Neural cell (in vitro differentiated cells): ENCODE measurements around the gene ADAR. TPM values are rescaled to one million over a fixed set of nuclear protein-coding genes. Genes with fewer than 3 reads are reported as not detected.
"Not testable (repeated sequence)": the region's sequence is repeated elsewhere in the genome, so short reads cannot be mapped to it uniquely, and the experiment has no call there.

ENCODE experiments used
- H2AFZ ChIP-seq: fragments of 200-600, 300-800 bp; sonication (generic), shearing (Covaris generic); 2 replicates; pipeline ENCODE4 v1.6.0; 2014; ENCODE audit warnings: low read depth, mild to moderate bottlenecking, antibody characterized with exemption, low read length, moderate library complexity
- H3F3A ChIP-seq: fragments of 200-600 bp; shearing (Covaris generic); 2 replicates; pipeline ENCODE4 v1.6.1; 2016; ENCODE audit warnings: mild to moderate bottlenecking, moderate library complexity, mixed read lengths, antibody characterized with exemption, low read length; ENCODE audit not compliant: insufficient read depth, poor library complexity, severe bottlenecking
- H3K27ac ChIP-seq: fragments of 200-600, 300-800 bp; sonication (generic), shearing (Covaris generic); 2 replicates; pipeline ENCODE4 v1.5.1; 2014; ENCODE audit warnings: mild to moderate bottlenecking, low read length, moderate library complexity
- H3K27me3 ChIP-seq: fragments of 300-800, 200-600 bp; sonication (generic), shearing (Covaris generic); 2 replicates; pipeline ENCODE4 v1.6.0; 2014; ENCODE audit warnings: mild to moderate bottlenecking, low read depth, low read length, moderate library complexity; ENCODE audit not compliant: insufficient read depth
- H3K36me3 ChIP-seq: fragments of 300-800, 200-600 bp; sonication (generic), shearing (Covaris generic); 2 replicates; pipeline ENCODE4 v1.5.1; 2014; ENCODE audit warnings: mild to moderate bottlenecking, antibody characterized with exemption, low read length, moderate library complexity; ENCODE audit not compliant: insufficient read depth
- H3K4me2 ChIP-seq: fragments of 300-800, 200-600 bp; sonication (generic), shearing (Covaris generic); 2 replicates; pipeline ENCODE4 v1.6.0; 2014; ENCODE audit warnings: mild to moderate bottlenecking, low read length
- H3K4me3 ChIP-seq: fragments of 300-800, 200-600 bp; sonication (generic), shearing (Covaris generic); 2 replicates; pipeline ENCODE4 v1.5.1; 2014; ENCODE audit warnings: mild to moderate bottlenecking, low read length, moderate library complexity
- H3K79me2 ChIP-seq: fragments of 200-600 bp; shearing (Covaris generic); replicated peaks from 2 replicates; pipeline ENCODE4 v1.6.0; 2014; ENCODE audit warnings: mild to moderate bottlenecking, low read length, moderate library complexity; ENCODE audit not compliant: insufficient read depth
- H3K9ac ChIP-seq: fragments of 300-800, 200-600 bp; sonication (generic), shearing (Covaris generic); 2 replicates; pipeline ENCODE4 v1.6.1; 2016; ENCODE audit warnings: mild to moderate bottlenecking, low read length, mixed read lengths
- H3K9me2 ChIP-seq: fragments of 200-600 bp; shearing (Covaris generic); 2 replicates; pipeline ENCODE4 v1.6.1; 2016; ENCODE audit warnings: mild to moderate bottlenecking, low read length, mixed read lengths; ENCODE audit not compliant: insufficient read depth
- H3K9me3 ChIP-seq: fragments of 200-600, 300-800 bp; sonication (generic), shearing (Covaris generic); 2 replicates; pipeline ENCODE4 v1.6.1; 2016; ENCODE audit warnings: mild to moderate bottlenecking, mixed run types, low read length, moderate library complexity, mixed read lengths
- H4K20me1 ChIP-seq: fragments of 200-600 bp; shearing (Covaris generic); 2 replicates; pipeline ENCODE4 v1.6.1; 2016; ENCODE audit warnings: mild to moderate bottlenecking, mixed run types; ENCODE audit not compliant: insufficient read depth
- EP300 ChIP-seq: fragments of 450-650 bp; conservative IDR thresholded peaks from 2 replicates; pipeline ENCODE4 v1.6.1; 2014; ENCODE audit warnings: antibody characterized with exemption, mild to moderate bottlenecking, moderate library complexity; ENCODE audit not compliant: poor library complexity, severe bottlenecking
- EZH2 ChIP-seq: fragments of 200-600, 300-800 bp; shearing (Covaris generic), sonication (generic); IDR thresholded peaks from 2 replicates; pipeline ENCODE4 v1.6.1; 2014; ENCODE audit warnings: antibody characterized with exemption, low read length, borderline replicate concordance, mild to moderate bottlenecking; ENCODE audit not compliant: insufficient read depth, poor library complexity, severe bottlenecking
- MXI1 ChIP-seq: fragments of 450-650 bp; conservative IDR thresholded peaks from 2 replicates; pipeline ENCODE4 v1.6.1; 2014; ENCODE audit warnings: antibody characterized with exemption, mild to moderate bottlenecking; ENCODE audit not compliant: poor library complexity, severe bottlenecking
- POLR2AphosphoS5 ChIP-seq: IDR thresholded peaks from 2 replicates; pipeline ENCODE4 v1.6.1; 2012
- RAD21 ChIP-seq: fragments of 450-650 bp; conservative IDR thresholded peaks from 2 replicates; pipeline ENCODE4 v1.6.1; 2014; ENCODE audit warnings: antibody characterized with exemption, mild to moderate bottlenecking, moderate library complexity
- SMC3 ChIP-seq: fragments of 450-650 bp; conservative IDR thresholded peaks from 2 replicates; pipeline ENCODE4 v1.6.1; 2014; ENCODE audit warnings: antibody characterized with exemption, mild to moderate bottlenecking, moderate library complexity; ENCODE audit not compliant: poor library complexity
- TAF1 ChIP-seq: IDR thresholded peaks from 2 replicates; pipeline ENCODE4 v1.6.1; 2012; ENCODE audit warnings: low read depth
- polyA plus RNA-seq: library from polyadenylated mRNA; depleted of rRNA; stranded (reverse); fragments of >200 nt; gene quantifications from 2 replicates; pipeline ENCODE4 v1.2.3, GENCODE V29; 2014
- TF ChIP-seq, protein P1 (sequence below): IDR thresholded peaks from 2 replicates; pipeline ENCODE4 v1.6.1; 2012; ENCODE audit warnings: borderline replicate concordance
- TF ChIP-seq, protein P2 (sequence below): fragments of 450-650 bp; IDR thresholded peaks from 2 replicates; pipeline ENCODE4 v1.5.1; 2014; ENCODE audit warnings: antibody characterized with exemption, mild to moderate bottlenecking, moderate library complexity; ENCODE audit not compliant: poor library complexity, severe bottlenecking

Gene ADAR
- polyA plus RNA-seq, 1 donor from 2014 or later: 51.4 TPM

DNA sequence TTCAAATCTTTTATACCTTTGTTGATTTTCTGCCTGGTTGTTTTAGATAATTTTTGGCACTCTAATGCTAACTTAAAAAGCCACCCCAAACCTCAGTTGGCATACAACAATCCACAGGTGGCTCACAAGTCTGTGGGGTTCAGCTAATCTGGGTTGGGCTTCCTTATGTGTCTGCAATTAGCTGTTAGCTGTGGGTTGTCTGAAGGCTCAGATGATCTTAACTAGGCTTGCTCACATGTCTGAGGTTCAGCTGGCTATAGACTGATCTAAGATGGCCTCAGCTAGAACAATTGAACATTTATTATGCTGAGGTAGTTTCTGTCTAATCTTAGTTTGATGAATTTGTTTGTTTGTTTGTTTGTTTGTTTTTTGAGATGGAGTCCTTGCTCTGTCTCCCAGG, 44.9 kb upstream of the ADAR start:
- Histone ChIP-seq H3K9me2 (no peaks in the 10 kb centered on the region), H2AFZ (no peak overlapping the region), H3K9ac (no peak overlapping the region), H3K9me3 (no peaks in the 10 kb centered on the region), H3K36me3 (no peaks in the 10 kb centered on the region), H4K20me1 (no peaks in the 10 kb centered on the region), H3K27me3 (no peaks in the 10 kb centered on the region), H3F3A (no peaks in the 10 kb centered on the region), H3K79me2 (no peaks in the 10 kb centered on the region), H3K4me2 (no peak overlapping the region), H3K4me3 (no peak overlapping the region), H3K27ac (no peak overlapping the region)
- TF ChIP-seq EZH2: no peak
- TF ChIP-seq, protein P1, sequence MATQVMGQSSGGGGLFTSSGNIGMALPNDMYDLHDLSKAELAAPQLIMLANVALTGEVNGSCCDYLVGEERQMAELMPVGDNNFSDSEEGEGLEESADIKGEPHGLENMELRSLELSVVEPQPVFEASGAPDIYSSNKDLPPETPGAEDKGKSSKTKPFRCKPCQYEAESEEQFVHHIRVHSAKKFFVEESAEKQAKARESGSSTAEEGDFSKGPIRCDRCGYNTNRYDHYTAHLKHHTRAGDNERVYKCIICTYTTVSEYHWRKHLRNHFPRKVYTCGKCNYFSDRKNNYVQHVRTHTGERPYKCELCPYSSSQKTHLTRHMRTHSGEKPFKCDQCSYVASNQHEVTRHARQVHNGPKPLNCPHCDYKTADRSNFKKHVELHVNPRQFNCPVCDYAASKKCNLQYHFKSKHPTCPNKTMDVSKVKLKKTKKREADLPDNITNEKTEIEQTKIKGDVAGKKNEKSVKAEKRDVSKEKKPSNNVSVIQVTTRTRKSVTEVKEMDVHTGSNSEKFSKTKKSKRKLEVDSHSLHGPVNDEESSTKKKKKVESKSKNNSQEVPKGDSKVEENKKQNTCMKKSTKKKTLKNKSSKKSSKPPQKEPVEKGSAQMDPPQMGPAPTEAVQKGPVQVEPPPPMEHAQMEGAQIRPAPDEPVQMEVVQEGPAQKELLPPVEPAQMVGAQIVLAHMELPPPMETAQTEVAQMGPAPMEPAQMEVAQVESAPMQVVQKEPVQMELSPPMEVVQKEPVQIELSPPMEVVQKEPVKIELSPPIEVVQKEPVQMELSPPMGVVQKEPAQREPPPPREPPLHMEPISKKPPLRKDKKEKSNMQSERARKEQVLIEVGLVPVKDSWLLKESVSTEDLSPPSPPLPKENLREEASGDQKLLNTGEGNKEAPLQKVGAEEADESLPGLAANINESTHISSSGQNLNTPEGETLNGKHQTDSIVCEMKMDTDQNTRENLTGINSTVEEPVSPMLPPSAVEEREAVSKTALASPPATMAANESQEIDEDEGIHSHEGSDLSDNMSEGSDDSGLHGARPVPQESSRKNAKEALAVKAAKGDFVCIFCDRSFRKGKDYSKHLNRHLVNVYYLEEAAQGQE: no peak

DNA sequence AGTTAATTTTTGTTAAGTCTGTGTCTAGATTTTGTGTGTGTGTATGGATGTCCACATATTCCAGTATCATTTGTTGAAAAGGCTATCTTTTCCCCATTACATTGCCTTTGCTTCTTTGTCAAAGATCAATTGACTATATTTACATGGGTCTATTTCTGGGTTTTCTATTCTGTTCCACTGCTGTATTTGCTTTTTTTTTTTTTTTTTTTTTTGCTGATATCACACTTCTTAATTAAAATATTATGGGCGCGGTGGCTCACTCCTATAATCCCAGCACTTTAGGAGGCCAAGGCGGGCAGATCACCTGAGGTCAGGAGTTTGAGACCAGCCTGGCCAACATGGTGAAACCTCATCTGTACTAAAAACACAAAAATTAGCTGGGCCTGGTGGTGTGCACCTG, 36.7 kb upstream of the ADAR start:
- H3K27ac ChIP-seq, H3K27me3 ChIP-seq, H3K9me3 ChIP-seq, H3K4me3 ChIP-seq, H3K9me2 ChIP-seq, H3K9ac ChIP-seq, H3K79me2 ChIP-seq, H2AFZ ChIP-seq, H3K36me3 ChIP-seq, H4K20me1 ChIP-seq, H3F3A ChIP-seq, H3K4me2 ChIP-seq: not testable (repeated sequence)

DNA sequence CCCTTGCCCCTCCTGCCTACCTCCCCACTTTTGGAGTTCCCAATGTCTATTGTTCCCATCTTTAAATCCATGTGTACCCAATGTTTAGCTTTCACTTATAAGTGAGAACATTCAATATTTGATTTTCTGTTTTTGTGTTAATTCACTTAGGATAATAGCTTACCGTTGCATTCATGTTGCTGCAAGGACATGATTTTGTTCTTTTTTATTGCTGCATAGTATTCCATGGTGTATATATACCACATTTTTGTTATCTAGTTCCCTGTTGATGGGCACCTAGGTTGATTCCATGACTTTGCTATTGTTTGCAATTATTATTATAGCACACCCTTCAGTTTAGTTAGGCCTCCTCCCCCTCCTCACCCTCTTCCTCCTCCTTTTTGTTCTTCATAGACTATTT, 33.5 kb upstream of the ADAR start:
- H3K9ac ChIP-seq: no peak overlapping the region
- no peak overlapping the region for H3K27ac ChIP-seq
- H4K20me1 ChIP-seq: no peaks in the 10 kb centered on the region
- TF ChIP-seq POLR2AphosphoS5: no peak
- no peak for TF ChIP-seq RAD21
- no peak for TF ChIP-seq SMC3
- no peak for TF ChIP-seq EP300
- TF ChIP-seq MXI1: no peak
- TF ChIP-seq, protein P2, sequence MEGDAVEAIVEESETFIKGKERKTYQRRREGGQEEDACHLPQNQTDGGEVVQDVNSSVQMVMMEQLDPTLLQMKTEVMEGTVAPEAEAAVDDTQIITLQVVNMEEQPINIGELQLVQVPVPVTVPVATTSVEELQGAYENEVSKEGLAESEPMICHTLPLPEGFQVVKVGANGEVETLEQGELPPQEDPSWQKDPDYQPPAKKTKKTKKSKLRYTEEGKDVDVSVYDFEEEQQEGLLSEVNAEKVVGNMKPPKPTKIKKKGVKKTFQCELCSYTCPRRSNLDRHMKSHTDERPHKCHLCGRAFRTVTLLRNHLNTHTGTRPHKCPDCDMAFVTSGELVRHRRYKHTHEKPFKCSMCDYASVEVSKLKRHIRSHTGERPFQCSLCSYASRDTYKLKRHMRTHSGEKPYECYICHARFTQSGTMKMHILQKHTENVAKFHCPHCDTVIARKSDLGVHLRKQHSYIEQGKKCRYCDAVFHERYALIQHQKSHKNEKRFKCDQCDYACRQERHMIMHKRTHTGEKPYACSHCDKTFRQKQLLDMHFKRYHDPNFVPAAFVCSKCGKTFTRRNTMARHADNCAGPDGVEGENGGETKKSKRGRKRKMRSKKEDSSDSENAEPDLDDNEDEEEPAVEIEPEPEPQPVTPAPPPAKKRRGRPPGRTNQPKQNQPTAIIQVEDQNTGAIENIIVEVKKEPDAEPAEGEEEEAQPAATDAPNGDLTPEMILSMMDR: no peak
- TF ChIP-seq EZH2: no peak
- TF ChIP-seq TAF1: no peak
- TF ChIP-seq, protein P1: no peak
- no peak overlapping the region for H3K4me2 ChIP-seq
- no peak overlapping the region for H2AFZ ChIP-seq
- no peaks in the 10 kb centered on the region for H3K27me3 ChIP-seq
- H3K79me2 ChIP-seq: no peaks in the 10 kb centered on the region
- H3K36me3 ChIP-seq: no peaks in the 10 kb centered on the region
- H3K4me3 ChIP-seq: no peak overlapping the region
- no peaks in the 10 kb centered on the region for H3K9me2 ChIP-seq
- H3F3A ChIP-seq: no peaks in the 10 kb centered on the region
- H3K9me3 ChIP-seq: peaks cover 5% of the 10 kb centered on the region
